Immature natural killer cell (primary cell): ENCODE measurements around the gene LDB1. TPM values are rescaled to one million over a fixed set of nuclear protein-coding genes. Genes with fewer than 3 reads are reported as not detected.

Source experiments
- DNase-seq, 3 donors: peaks; one replicate each; pipeline ENCODE4 v3.0.0; 2022; ENCODE audit warnings: mixed read lengths in 1 of 3
- H3K27ac Mint-ChIP-seq, 6 donors: one replicate each; pipeline ENCODE4 v1.8.0; 2020; ENCODE audit warnings: mixed read lengths in 6 of 6, mild to moderate bottlenecking in 5 of 6, inconsistent platforms in 4 of 6, moderate library complexity in 3 of 6
- H3K27me3 Mint-ChIP-seq, 3 donors: one replicate each; pipeline ENCODE4 v1.8.0; 2020 to 2021; ENCODE audit warnings: low read depth in 3 of 3, mild to moderate bottlenecking in 3 of 3, mixed read lengths in 3 of 3, moderate library complexity in 3 of 3, inconsistent platforms in 1 of 3
- H3K36me3 Mint-ChIP-seq, 3 donors: one replicate each; pipeline ENCODE4 v1.8.0; 2020; ENCODE audit warnings: mixed read lengths in 3 of 3, inconsistent platforms in 2 of 3, mild to moderate bottlenecking in 2 of 3
- H3K4me1 Mint-ChIP-seq, 2 donors: one replicate each; pipeline ENCODE4 v1.8.0; 2020; ENCODE audit warnings: inconsistent platforms in 2 of 2, mild to moderate bottlenecking in 2 of 2, mixed read lengths in 2 of 2, moderate library complexity in 1 of 2
- H3K4me3 Mint-ChIP-seq, 5 donors: one replicate each; pipeline ENCODE4 v1.8.0; 2020; ENCODE audit warnings: mild to moderate bottlenecking in 5 of 5, mixed read lengths in 5 of 5, inconsistent platforms in 3 of 5, moderate library complexity in 3 of 5
- H3K9me3 Mint-ChIP-seq, 6 donors: one replicate each; pipeline ENCODE4 v1.8.0; 2020; ENCODE audit warnings: mild to moderate bottlenecking in 6 of 6, mixed read lengths in 6 of 6, inconsistent platforms in 4 of 6, moderate library complexity in 3 of 6
- polyA plus RNA-seq, 3 donors: library from polyadenylated mRNA; unstranded; fragments of 300-500 nt; fragmentation: Illumina TruSeq; gene quantifications; one replicate each; pipeline ENCODE4 v1.2.3, GENCODE V29; 2021

LDB1 gene
- polyA plus RNA-seq, 3 donors from 2014 or later = 5.5 to 24.8 (median 24.2) TPM

DNA sequence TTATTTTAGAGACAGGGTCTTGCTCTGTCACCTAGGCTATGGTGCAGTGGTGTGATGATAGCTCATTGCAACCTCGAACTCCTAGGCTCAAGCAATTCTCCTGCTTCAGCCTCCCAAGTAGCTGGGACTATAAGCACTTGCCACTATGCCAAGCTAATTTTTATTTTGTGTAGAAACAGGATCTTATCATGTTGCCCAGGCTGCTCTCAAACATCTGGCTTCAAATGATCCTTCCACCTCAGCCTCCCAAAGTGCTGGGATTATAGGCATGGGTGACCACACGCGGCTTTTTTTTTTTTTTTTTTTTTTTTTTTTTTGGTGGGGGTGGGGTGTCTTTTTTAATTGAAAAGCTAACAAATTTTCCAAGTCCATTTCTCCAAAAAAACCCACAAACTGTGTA is 36.6 kb downstream of the LDB1 start:
- Mint-ChIP-seq H3K27ac (no peak overlapping the region), H3K9me3 (no peaks in the 10 kb centered on the region), H3K4me1 (no peaks in the 10 kb centered on the region), H3K4me3 (no peak overlapping the region), H3K27me3 (no peaks in the 10 kb centered on the region), H3K36me3 (no peaks in the 10 kb centered on the region)
- DNase-seq = no peak

DNA sequence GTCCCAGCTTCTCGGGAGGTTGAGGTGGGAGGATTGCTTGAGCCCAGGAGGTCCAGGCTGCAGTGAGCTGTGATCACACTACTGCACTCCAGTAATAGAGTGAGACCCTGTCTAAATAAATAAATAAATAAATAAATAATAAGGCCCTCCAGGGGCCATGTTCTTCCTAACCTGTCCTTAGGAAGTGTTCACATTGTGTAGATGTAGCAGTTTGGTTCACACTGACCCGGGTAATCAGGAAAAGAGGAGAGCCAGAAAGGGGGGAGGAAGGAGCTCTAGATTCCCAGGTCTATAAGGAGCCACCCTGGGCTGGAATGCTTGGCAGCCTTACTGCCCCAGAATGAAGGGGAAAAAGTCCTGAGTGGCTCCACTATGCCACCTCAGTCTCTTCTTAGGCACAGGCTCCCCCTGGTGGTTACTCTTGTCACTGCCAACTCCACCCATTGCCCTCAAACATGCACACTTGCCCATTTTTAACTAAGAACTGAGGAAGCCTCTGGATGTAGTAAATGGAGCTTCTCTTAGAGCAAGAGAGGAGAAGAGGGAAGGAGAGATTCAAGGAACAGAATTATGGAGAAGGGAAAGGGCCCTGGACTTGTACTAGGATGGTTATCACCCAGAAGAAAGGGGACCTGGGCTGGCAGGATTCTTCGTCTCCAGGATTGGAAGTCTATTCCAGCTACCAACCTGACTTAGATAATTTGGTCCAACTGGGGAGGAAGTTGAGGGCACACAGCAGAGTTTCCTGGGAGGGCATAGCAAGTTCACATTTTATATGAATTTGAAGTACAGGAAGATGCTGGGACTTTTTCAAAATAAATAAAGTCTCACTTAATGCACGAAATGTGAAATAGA is 47.3 kb downstream of the LDB1 start:
- Mint-ChIP-seq H3K4me3 (no peak overlapping the region), H3K9me3 (no peaks in the 10 kb centered on the region), H3K4me1 (peaks cover 3 to 13% of the 10 kb centered on the region in 2 donors), H3K27ac (peak overlapping the region in 1 of 6 donors; percentile 22), H3K27me3 (peaks cover 0 to 4% (median 2%) of the 10 kb centered on the region in 3 donors), H3K36me3 (no peaks in the 10 kb centered on the region)
- peak; percentile 66 to 73 (median 68) for DNase-seq

DNA sequence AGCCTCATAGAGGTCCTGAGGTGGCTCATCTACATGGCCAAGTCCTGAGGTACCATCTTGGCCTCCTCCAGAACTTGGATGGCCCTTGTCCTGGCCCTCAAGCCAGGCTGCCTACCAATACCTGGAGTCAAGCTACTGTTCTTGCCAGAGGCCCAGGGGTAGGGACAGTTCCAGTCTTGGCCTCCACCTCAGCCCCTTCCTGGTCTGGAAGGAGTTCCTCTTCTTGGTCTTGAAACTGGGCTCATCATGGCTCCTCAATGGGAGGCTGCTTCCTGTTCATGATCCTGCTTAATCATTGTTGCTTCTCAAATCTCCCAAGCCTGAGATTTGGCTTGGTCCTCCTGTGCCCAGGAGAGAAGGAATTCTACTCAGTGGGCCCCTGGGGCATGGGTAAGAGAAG is 51.1 kb downstream of the LDB1 start:
- Mint-ChIP-seq H3K27me3 (peaks cover 0 to 8% (median 7%) of the 10 kb centered on the region in 3 donors), H3K36me3 (no peaks in the 10 kb centered on the region), H3K9me3 (no peaks in the 10 kb centered on the region), H3K4me3 (no peak overlapping the region), H3K27ac (peak overlapping the region in 3 of 6 donors; percentile 28 to 74 (median 46)), H3K4me1 (peaks cover 23 to 37% of the 10 kb centered on the region in 2 donors)
- DNase-seq = no peak

DNA sequence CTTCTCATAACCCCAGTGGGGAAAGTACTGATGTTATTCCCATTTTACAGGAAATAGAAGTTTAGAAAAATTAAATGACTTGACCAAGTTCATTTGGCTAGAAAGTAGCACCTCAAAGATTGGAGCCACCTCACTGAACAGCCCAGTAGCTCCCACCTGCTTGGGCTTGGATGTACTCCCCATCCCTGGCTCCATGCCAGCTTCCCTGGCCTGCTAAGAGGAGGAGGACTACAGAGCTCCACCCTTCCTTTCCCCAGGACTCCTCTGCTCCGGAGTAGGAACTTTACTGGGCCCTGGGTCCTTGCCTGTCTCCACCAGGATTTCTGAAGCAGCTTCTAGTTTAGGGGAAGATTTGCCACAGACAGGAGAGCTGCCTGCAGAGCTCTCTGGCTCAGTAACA is 52.0 kb downstream of the LDB1 start:
- peaks cover 24 to 41% of the 10 kb centered on the region in 2 donors for H3K4me1 Mint-ChIP-seq
- H3K4me3 Mint-ChIP-seq = no peak overlapping the region
- no peak for DNase-seq
- H3K36me3 Mint-ChIP-seq = no peaks in the 10 kb centered on the region
- no peaks in the 10 kb centered on the region for H3K9me3 Mint-ChIP-seq
- H3K27me3 Mint-ChIP-seq = peaks cover 0 to 7% (median 5%) of the 10 kb centered on the region in 3 donors
- peak overlapping the region in 2 of 6 donors; percentile 44 to 45 for H3K27ac Mint-ChIP-seq

DNA sequence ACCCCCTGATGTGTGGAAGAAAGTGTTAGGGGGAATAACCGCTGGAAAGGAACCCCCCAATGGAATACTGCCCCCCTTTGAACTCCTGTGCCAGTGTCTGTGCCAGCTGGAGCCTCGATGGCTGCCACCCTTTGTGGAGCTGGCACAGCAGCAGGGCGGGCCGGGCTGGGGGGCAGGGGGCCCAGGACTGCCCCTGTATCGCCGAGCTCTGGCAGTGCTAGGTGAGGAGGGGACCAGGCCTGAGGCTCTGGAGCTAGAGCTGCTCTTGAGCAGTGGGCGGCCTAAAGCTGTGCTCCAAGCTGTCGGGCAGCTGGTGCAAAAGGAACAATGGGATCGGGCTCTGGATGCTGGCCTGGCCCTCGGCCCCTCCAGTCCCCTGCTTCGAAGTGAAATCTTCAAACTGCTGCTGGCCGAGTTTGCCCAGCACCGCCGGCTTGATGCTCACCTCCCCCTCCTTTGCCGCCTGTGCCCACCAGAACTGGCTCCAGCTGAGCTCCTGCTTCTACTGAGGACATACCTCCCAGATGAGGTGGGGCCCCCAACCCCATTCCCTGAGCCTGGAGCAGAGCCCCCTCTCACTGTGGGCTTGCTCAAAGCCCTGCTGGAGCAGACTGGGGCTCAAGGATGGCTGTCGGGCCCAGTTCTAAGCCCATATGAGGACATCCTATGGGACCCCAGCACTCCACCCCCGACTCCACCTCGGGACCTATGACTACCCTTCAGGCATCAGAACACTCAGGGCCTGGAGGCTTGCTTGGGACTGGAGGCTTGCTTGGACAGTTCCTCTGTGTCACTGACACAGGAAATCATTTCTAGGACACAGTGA is 52.9 kb downstream of the LDB1 start:
- DNase-seq = no peak
- H3K36me3 Mint-ChIP-seq = no peaks in the 10 kb centered on the region
- no peaks in the 10 kb centered on the region for H3K9me3 Mint-ChIP-seq
- peaks cover 24 to 41% of the 10 kb centered on the region in 2 donors for H3K4me1 Mint-ChIP-seq
- H3K4me3 Mint-ChIP-seq = peak overlapping the region in 4 of 5 donors; percentile 47 to 85 (median 52)
- H3K27ac Mint-ChIP-seq = peak overlapping the region in 5 of 6 donors; percentile 28 to 59 (median 40)
- peaks cover 3 to 7% (median 5%) of the 10 kb centered on the region in 3 donors for H3K27me3 Mint-ChIP-seq

DNA sequence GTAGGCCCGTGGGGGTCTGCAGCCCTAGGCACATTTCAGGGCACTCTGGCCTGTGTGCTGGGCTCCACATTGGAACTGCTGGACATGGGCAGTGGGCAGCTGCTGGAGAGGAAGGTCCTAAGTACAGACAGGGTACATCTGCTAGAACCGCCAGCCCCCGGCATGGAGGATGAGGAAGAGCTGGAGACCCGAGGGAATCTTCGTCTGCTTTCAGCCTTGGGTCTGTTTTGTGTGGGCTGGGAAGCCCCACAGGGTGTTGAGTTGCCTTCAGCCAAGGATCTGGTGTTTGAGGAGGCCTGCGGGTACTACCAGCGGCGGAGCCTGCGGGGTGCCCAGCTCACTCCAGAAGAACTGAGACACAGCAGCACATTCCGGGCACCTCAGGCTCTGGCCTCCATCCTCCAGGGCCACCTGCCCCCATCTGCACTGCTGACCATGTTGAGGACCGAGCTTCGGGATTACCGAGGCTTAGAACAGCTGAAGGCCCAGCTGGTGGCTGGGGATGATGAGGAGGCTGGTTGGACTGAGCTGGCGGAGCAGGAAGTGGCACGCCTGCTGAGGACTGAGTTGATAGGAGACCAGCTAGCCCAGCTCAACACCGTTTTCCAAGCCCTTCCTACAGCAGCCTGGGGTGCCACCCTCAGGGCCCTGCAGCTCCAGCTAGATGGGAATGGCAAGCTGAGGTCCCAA is 53.6 kb downstream of the LDB1 start:
- Mint-ChIP-seq H3K27ac (peak overlapping the region; percentile 70 to 93 (median 84)), H3K27me3 (peaks cover 3 to 7% (median 3%) of the 10 kb centered on the region in 3 donors)

DNA sequence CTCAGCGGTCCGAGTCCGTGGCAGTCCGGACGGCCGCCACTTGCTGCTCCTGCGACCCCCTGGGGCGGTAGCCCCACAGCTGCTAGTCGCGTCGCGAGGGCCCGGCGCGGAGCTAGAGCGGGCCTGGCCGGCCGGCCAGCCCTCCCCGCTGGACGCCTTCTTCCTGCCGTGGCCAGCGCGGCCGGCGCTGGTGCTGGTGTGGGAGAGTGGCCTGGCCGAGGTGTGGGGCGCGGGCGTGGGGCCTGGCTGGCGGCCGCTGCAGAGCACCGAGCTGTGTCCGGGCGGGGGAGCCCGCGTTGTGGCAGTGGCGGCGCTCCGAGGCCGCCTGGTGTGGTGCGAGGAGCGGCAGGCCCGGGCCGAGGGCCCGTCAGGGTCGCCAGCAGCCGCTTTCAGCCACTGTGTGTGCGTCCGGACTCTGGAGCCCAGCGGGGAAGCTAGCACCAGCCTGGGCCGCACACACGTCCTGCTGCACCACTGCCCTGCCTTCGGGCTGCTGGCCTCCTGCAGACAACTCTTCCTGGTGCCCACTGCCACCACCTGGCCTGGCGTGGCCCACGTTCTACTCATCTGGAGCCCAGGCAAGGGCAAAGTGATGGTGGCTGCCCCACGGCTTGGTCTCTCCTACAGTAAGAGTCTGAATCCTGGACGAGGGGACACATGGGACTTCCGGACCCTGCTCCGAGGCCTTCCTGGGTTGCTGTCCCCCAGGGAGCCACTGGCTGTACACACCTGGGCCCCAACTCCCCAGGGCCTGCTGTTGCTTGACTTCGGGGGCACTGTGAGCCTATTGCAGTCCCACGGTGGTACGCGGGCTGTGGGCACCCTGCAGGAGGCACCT is 54.4 kb downstream of the LDB1 start:
- H3K4me3 Mint-ChIP-seq = peak overlapping the region; percentile 82 to 91 (median 85)
- H3K27ac Mint-ChIP-seq = peak overlapping the region; percentile 70 to 93 (median 84)
- no peak for DNase-seq
- H3K4me1 Mint-ChIP-seq = peaks cover 24 to 41% of the 10 kb centered on the region in 2 donors
- no peaks in the 10 kb centered on the region for H3K9me3 Mint-ChIP-seq
- H3K27me3 Mint-ChIP-seq = peaks cover 3 to 7% (median 3%) of the 10 kb centered on the region in 3 donors
- no peaks in the 10 kb centered on the region for H3K36me3 Mint-ChIP-seq

More for the DNA sequence above, 53.6 kb downstream of the LDB1 start:
- no peak for DNase-seq
- Mint-ChIP-seq H3K4me1 (peaks cover 24 to 41% of the 10 kb centered on the region in 2 donors), H3K36me3 (no peaks in the 10 kb centered on the region), H3K4me3 (peak overlapping the region; percentile 82 to 91 (median 85)), H3K9me3 (no peaks in the 10 kb centered on the region)

DNA sequence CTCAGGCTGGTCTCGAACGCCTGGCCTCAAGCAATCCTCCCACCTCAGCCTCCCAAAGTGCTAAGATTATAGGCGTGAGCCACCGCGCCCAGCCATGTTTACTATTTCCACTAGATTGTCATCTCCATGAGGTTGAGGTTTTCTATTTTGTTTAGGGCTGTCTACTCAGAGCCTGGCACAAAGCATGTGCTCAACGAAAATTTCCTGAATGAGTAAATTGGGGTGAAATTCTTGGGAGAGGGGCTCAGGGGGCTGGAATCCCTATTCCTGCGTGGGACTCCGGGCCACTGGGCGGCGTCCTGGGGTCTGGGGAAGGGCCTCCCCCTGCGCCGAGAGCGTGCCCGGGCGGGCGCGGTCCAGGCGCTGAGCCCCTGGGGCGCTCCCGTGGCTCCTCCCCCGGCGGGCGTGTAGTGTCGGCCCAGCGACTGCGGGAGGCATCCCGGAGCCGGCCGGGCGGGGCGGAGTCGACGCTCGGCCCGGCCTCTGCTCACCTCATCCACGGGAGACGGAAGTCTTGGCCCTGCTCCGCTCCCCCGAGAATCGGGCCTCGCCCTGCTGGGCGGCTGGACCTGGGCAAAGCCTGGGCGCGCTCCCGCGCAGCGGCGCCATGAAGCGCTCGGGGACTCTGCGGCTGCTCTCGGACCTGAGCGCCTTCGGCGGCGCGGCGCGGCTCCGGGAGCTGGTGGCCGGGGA is 55.2 kb downstream of the LDB1 start, which contains the start of gene HPS6:
HPS6 (plus strand) TSS at position 482 of the 693 bp plus-strand sequence; CDS start at position 608, 126 bp downstream.
- Mint-ChIP-seq H3K4me3 (peak within 1 kb of the TSS; percentile 85 to 92 (median 86)), H3K9me3 (no peaks in the 10 kb centered on the region), H3K36me3 (no peaks in the 10 kb centered on the region), H3K4me1 (peaks cover 24 to 41% of the 10 kb centered on the region in 2 donors), H3K27me3 (peaks cover 3 to 7% (median 3%) of the 10 kb centered on the region in 3 donors), H3K27ac (peak within 1 kb of the TSS; percentile 86 to 96 (median 93))
- DNase-seq = peak; percentile 87 to 89 (median 89)

DNA sequence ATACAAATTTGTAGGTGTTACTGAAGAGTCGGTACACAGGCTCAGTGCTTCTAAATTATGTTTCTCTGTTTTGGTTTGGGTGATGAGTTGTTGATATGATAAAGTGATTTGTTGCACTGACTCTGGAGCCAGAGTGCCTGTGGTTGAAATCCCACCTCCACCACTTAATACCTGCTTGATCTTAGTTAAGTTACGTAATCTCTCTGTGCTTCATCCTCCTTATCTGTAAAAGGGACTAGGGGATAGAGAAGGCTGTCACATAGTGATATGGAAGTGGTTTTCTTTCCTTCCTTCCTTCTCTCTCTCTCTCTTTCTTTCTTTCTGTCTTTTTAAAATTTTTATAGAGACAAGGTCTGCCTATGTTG is 55.7 kb downstream of the LDB1 start:
- Mint-ChIP-seq H3K27ac (peak overlapping the region; percentile 86 to 96 (median 93)), H3K27me3 (peaks cover 3 to 7% (median 3%) of the 10 kb centered on the region in 3 donors), H3K4me3 (peak overlapping the region; percentile 85 to 92 (median 86)), H3K9me3 (no peaks in the 10 kb centered on the region), H3K36me3 (no peaks in the 10 kb centered on the region), H3K4me1 (peaks cover 24 to 39% of the 10 kb centered on the region in 2 donors)
- DNase-seq = no peak

DNA sequence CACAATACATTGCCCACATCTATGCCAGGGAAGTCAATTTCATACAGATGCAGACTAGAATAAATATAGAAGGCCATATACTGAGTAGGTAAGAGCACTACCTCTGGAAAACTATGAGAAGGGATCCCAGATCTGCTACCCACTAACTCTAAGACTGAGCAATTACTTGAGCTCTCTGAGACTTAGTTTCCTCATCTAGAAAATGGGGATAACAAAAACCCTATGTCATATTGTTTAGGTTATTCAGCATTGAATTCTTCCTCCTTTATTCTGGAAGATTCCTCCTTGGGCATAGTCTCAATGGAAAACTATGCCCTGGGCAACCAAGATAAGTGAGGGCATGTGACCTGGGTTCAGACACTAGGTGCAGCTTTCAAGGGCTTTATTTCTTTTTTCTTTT is 60.2 kb downstream of the LDB1 start:
- H3K27ac Mint-ChIP-seq = no peak overlapping the region

More for the DNA sequence above, 60.2 kb downstream of the LDB1 start:
- Mint-ChIP-seq H3K4me1 (peaks cover 20 to 24% of the 10 kb centered on the region in 2 donors), H3K27me3 (peaks cover 5 to 7% (median 7%) of the 10 kb centered on the region in 3 donors), H3K4me3 (no peak overlapping the region), H3K9me3 (no peaks in the 10 kb centered on the region), H3K36me3 (no peaks in the 10 kb centered on the region)
- no peak for DNase-seq
